Loucy (cell line): Measurements from ENCODE around the gene HDGFL2.

Experiments used
- EZH2phosphoT487 ChIP-seq: fragments of 200-600 bp; IDR thresholded peaks from 2 replicates; pipeline ENCODE4 v1.6.1; 2018; ENCODE audit warnings: antibody characterized with exemption, mild to moderate bottlenecking, moderate library complexity, borderline replicate concordance
- TF ChIP-seq, protein P1 (sequence below): fragments of 200-600 bp; sonication (generic); conservative IDR thresholded peaks from 2 replicates; pipeline ENCODE4 v1.5.1; 2014; ENCODE audit warnings: mild to moderate bottlenecking, antibody characterized with exemption, low read length

DNA sequence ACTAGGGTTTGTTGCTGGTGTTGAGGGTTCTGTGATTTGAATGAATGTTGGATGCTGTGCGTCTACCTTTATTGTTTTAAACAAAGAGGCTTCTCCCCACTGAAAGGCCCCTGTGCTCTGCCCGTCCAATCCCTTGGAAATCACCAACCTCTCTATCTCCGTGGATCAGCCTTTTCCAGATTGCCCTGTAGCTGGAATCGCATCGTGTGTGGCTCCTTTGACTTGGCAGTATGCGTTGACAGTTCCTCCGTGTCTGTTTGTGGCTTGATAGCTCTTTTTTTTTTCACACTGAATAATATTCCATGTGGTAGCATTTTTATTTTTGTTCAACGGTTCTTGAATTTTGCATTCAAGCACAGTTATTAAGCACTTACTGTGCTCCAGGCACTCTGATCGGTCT is 37.7 kb upstream of the HDGFL2 start:
- TF ChIP-seq, protein P1, sequence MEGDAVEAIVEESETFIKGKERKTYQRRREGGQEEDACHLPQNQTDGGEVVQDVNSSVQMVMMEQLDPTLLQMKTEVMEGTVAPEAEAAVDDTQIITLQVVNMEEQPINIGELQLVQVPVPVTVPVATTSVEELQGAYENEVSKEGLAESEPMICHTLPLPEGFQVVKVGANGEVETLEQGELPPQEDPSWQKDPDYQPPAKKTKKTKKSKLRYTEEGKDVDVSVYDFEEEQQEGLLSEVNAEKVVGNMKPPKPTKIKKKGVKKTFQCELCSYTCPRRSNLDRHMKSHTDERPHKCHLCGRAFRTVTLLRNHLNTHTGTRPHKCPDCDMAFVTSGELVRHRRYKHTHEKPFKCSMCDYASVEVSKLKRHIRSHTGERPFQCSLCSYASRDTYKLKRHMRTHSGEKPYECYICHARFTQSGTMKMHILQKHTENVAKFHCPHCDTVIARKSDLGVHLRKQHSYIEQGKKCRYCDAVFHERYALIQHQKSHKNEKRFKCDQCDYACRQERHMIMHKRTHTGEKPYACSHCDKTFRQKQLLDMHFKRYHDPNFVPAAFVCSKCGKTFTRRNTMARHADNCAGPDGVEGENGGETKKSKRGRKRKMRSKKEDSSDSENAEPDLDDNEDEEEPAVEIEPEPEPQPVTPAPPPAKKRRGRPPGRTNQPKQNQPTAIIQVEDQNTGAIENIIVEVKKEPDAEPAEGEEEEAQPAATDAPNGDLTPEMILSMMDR = no peak
- no peak for TF ChIP-seq EZH2phosphoT487
